Liver (tissue), 9 donors: ENCODE data around the gene CDCP1. TPM values are rescaled to one million over a fixed set of nuclear protein-coding genes. Genes with fewer than 3 reads are reported as not detected.

Experiments used
- DNase-seq: peaks from one replicate; pipeline ENCODE4 v3.0.0-alpha.2; 2017; ENCODE audit warnings: low spot score
- H3K27ac ChIP-seq, 2 donors: one replicate each; pipeline ENCODE4 v1.7.0; 2013; ENCODE audit warnings: inconsistent platforms in 2 of 2, low read length in 2 of 2, control low read depth in 1 of 2, low read depth in 1 of 2, mild to moderate bottlenecking in 1 of 2
- H3K27me3 ChIP-seq, 4 donors: one replicate each; pipeline versions ENCODE4 v1.6.1 to v1.7.0; 2013; ENCODE audit warnings: low read length in 3 of 4, inconsistent platforms in 1 of 4, mild to moderate bottlenecking in 1 of 4, moderate library complexity in 1 of 4; ENCODE audit not compliant: control insufficient read depth in 4 of 4, insufficient read depth in 4 of 4
- H3K36me3 ChIP-seq, 4 donors: one replicate each; pipeline versions ENCODE4 v1.6.1 to v1.7.0; 2013; ENCODE audit warnings: low read length in 3 of 4, mild to moderate bottlenecking in 3 of 4, low read depth in 1 of 4, moderate library complexity in 1 of 4; ENCODE audit not compliant: control insufficient read depth in 4 of 4, insufficient read depth in 3 of 4
- H3K4me1 ChIP-seq, 4 donors: one replicate each; pipeline versions ENCODE4 v1.6.1 to v1.7.0; 2013; ENCODE audit warnings: low read length in 3 of 4, mild to moderate bottlenecking in 3 of 4, moderate library complexity in 1 of 4; ENCODE audit not compliant: control insufficient read depth in 4 of 4, insufficient read depth in 4 of 4
- H3K4me3 ChIP-seq, 3 donors: one replicate each; pipeline versions ENCODE4 v1.6.1 to v1.7.0; 2013; ENCODE audit warnings: low read length in 3 of 3, control low read depth in 1 of 3, low read depth in 1 of 3, mild to moderate bottlenecking in 1 of 3
- H3K9ac ChIP-seq, 2 donors: one replicate each; pipeline ENCODE4 v1.7.0; 2013; ENCODE audit warnings: low read length in 2 of 2, mild to moderate bottlenecking in 2 of 2, moderate library complexity in 2 of 2, control low read depth in 1 of 2, low read depth in 1 of 2
- H3K9me3 ChIP-seq, 4 donors: one replicate each; pipeline versions ENCODE4 v1.6.1 to v1.7.0; 2013; ENCODE audit warnings: low read length in 3 of 4; ENCODE audit not compliant: control insufficient read depth in 4 of 4
- ATF3 ChIP-seq: IDR thresholded peaks from 2 replicates; pipeline ENCODE4 v1.6.1; 2016; ENCODE audit warnings: antibody characterized with exemption
- CTCF ChIP-seq: fragments of 150-350 bp; IDR thresholded peaks from 2 replicates; pipeline ENCODE4 v1.5.1; 2017; ENCODE audit warnings: improper control_type of control experiment, low read depth, low read length; ENCODE audit not compliant: missing input control
- EGR1 ChIP-seq, 2 donors: IDR thresholded peaks; 2 replicates each; pipeline ENCODE4 v1.6.1; 2016 to 2018; ENCODE audit warnings: antibody characterized with exemption in 2 of 2, low read depth in 2 of 2
- FOXA1 ChIP-seq: IDR thresholded peaks from 2 replicates; pipeline ENCODE4 v1.6.1; 2016; ENCODE audit warnings: antibody characterized with exemption
- FOXA2 ChIP-seq: IDR thresholded peaks from 2 replicates; pipeline ENCODE4 v1.6.1; 2016; ENCODE audit warnings: antibody characterized with exemption
- GABPA ChIP-seq, 2 donors: IDR thresholded peaks in 1 of 2; conservative IDR thresholded peaks in 1 of 2; 2 replicates each; pipeline ENCODE4 v1.6.1; 2016; ENCODE audit warnings: antibody characterized with exemption in 2 of 2, mild to moderate bottlenecking in 1 of 2, moderate library complexity in 1 of 2
- HNF4A ChIP-seq, 2 donors: conservative IDR thresholded peaks; 2 replicates each; pipeline ENCODE4 v1.6.1; 2016; ENCODE audit warnings: antibody characterized with exemption in 2 of 2, mild to moderate bottlenecking in 2 of 2
- HNF4G ChIP-seq: IDR thresholded peaks from 2 replicates; pipeline ENCODE4 v1.6.1; 2016; ENCODE audit warnings: antibody characterized with exemption
- JUND ChIP-seq, 2 donors: IDR thresholded peaks; 2 replicates each; pipeline ENCODE4 v1.6.1; 2016; ENCODE audit warnings: antibody characterized with exemption in 2 of 2
- MAX ChIP-seq: IDR thresholded peaks from 2 replicates; pipeline ENCODE4 v1.6.1; 2016; ENCODE audit warnings: antibody characterized with exemption
- NR2F2 ChIP-seq: IDR thresholded peaks from 2 replicates; pipeline ENCODE4 v1.6.1; 2016; ENCODE audit warnings: antibody characterized with exemption
- RAD21 ChIP-seq, 2 donors: IDR thresholded peaks; 2 replicates each; pipeline ENCODE4 v1.6.1; 2016; ENCODE audit warnings: antibody characterized with exemption in 2 of 2, mild to moderate bottlenecking in 2 of 2
- REST ChIP-seq: IDR thresholded peaks from 2 replicates; pipeline ENCODE4 v1.6.1; 2016; ENCODE audit warnings: antibody characterized with exemption, mild to moderate bottlenecking
- RXRA ChIP-seq, 2 donors: IDR thresholded peaks; 2 replicates each; pipeline ENCODE4 v1.6.1; 2017 to 2018; ENCODE audit warnings: antibody characterized with exemption in 2 of 2, mild to moderate bottlenecking in 1 of 2
- TAF1 ChIP-seq: conservative IDR thresholded peaks from 2 replicates; pipeline ENCODE4 v1.6.1; 2016; ENCODE audit warnings: antibody characterized with exemption, mild to moderate bottlenecking
- YY1 ChIP-seq: IDR thresholded peaks from 2 replicates; pipeline ENCODE4 v1.6.1; 2016; ENCODE audit warnings: antibody characterized with exemption, mild to moderate bottlenecking
- WGBS: extraction: QIAGEN DNeasy Blood & Tissue Kit; methylation state at CpG from one replicate; pipeline ENCODE4 v1.1.7; 2013; 5-methylcytosine and 5-hydroxymethylcytosine counted together
- polyA plus RNA-seq, 2 donors: library from polyadenylated mRNA; stranded (reverse) in 1 of 2; unstranded in 1 of 2; fragments of 200-250 nt in 1 of 2; fragments of >200 nt in 1 of 2; fragmentation: Nextera tagmentation in 1 of 2; extraction: Ambion mirVana in 1 of 2; gene quantifications; one replicate each; pipeline versions ENCODE4 v1.2.1 to v1.2.3, GENCODE V29; 2013 to 2015
- total RNA-seq, 2 donors: library from RNA; depleted of rRNA; stranded (reverse); fragments of >200 nt; gene quantifications; one replicate each; pipeline ENCODE4 v1.2.3, GENCODE V29; 2014
- TF ChIP-seq, protein P1 (sequence below): IDR thresholded peaks from 2 replicates; pipeline ENCODE4 v1.6.1; 2016; ENCODE audit warnings: antibody characterized with exemption
- donor health status: healthy.
- donor health status: healthy.
- donor health status: healthy.
- donor health status: healthy.
- donor health status: healthy.

The CDCP1 gene
- total and polyA plus RNA-seq, 4 donors = 0.22 to 0.67 (median 0.45) TPM

DNA sequence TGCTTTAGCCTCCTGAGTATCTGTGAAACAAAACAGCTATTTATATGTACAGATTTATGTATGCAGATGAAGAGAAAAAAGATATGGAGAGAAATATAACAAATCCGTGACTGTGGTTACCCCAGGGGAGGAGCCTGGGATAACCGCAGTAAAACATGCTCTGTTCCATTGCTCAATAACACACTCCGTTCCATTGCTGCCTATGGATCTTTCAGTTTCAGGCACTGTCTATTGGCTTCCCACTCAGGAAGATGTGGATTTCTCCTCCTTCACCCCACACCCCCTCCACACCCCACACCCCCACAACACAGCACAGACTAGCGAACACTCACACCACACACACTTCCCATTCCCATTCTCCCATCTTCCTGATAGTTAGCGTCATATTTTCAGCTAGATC is 47.9 kb downstream of the CDCP1 start:
- Histone ChIP-seq H3K9me3 (no peaks in the 10 kb centered on the region), H3K4me1 (no peaks in the 10 kb centered on the region), H3K27ac (no peak overlapping the region), H3K9ac (no peak overlapping the region), H3K36me3 (no peaks in the 10 kb centered on the region), H3K4me3 (no peak overlapping the region), H3K27me3 (no peaks in the 10 kb centered on the region)
- 74% methylated on average over 5 of the region's 5 CpGs for WGBS
- DNase-seq = no peak
- TF ChIP-seq EGR1 (IDR thresholded peaks at IDR 0.05; ENCODE audit: low read depth in 2 of 2) (no peak), NR2F2 (no peak), ATF3 (no peak), GABPA (IDR thresholded peaks at IDR 0.05 in 1 of 2, conservative IDR thresholded peaks at IDR 0.05 in 1 of 2) (no peak), MAX (no peak), TAF1 (no peak), JUND (IDR thresholded peaks at IDR 0.05) (no peak), HNF4A (conservative IDR thresholded peaks at IDR 0.05) (no peak), HNF4G (no peak), REST (no peak), FOXA2 (no peak), YY1 (no peak), RXRA (IDR thresholded peaks at IDR 0.05) (no peak)
- TF ChIP-seq, protein P1, sequence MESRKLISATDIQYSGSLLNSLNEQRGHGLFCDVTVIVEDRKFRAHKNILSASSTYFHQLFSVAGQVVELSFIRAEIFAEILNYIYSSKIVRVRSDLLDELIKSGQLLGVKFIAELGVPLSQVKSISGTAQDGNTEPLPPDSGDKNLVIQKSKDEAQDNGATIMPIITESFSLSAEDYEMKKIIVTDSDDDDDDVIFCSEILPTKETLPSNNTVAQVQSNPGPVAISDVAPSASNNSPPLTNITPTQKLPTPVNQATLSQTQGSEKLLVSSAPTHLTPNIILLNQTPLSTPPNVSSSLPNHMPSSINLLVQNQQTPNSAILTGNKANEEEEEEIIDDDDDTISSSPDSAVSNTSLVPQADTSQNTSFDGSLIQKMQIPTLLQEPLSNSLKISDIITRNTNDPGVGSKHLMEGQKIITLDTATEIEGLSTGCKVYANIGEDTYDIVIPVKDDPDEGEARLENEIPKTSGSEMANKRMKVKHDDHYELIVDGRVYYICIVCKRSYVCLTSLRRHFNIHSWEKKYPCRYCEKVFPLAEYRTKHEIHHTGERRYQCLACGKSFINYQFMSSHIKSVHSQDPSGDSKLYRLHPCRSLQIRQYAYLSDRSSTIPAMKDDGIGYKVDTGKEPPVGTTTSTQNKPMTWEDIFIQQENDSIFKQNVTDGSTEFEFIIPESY = no peak

DNA sequence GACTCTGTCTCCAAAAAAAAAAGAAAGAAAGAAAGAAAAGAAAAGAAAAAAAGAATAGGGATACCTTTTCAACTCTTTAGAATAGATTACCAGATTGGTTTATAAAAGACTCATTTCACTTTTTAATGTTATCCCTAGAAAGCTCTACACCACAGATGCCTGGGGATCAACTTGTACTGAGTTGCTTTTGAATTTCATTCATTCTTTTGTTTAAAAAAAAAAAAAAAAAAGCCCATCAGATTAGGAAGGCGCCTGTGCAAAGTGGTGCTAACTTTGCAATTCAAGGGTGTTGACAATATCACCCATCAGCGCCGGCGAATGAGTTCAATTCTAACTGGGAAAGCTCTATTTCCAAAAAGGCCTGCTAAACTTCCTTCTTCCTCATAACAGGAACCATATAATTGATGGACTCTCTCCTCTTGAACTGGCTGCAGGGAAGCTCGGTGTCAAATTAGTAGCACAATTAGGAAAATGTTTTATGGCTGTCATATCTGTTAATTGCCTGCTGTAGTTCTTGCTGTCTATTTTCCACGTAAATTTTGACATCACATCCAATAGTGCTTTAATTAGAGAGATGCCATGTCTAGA is 48.8 kb downstream of the CDCP1 start:
- DNase-seq = no peak
- no peaks in the 10 kb centered on the region for H3K9me3 ChIP-seq
- no peaks in the 10 kb centered on the region for H3K36me3 ChIP-seq
- H3K9ac ChIP-seq = no peak overlapping the region
- TF ChIP-seq GABPA (IDR thresholded peaks at IDR 0.05 in 1 of 2, conservative IDR thresholded peaks at IDR 0.05 in 1 of 2) = no peak
- TF ChIP-seq YY1 = no peak
- TF ChIP-seq FOXA1 = no peak
- TF ChIP-seq CTCF = no peak
- TF ChIP-seq EGR1 (IDR thresholded peaks at IDR 0.05; ENCODE audit: low read depth in 2 of 2) = no peak
- no peak for TF ChIP-seq ATF3
- TF ChIP-seq HNF4A (conservative IDR thresholded peaks at IDR 0.05) = no peak
- no peak for TF ChIP-seq TAF1
- no peak for TF ChIP-seq RAD21 (IDR thresholded peaks at IDR 0.05)
- TF ChIP-seq, protein P1 = no peak
- no peak for TF ChIP-seq FOXA2
- no peak for TF ChIP-seq MAX
- TF ChIP-seq JUND (IDR thresholded peaks at IDR 0.05) = no peak
- no peaks in the 10 kb centered on the region for H3K4me1 ChIP-seq
- H3K27me3 ChIP-seq = no peaks in the 10 kb centered on the region
- 64% methylated on average over 6 of the region's 6 CpGs for WGBS
- H3K4me3 ChIP-seq = no peak overlapping the region
- H3K27ac ChIP-seq = no peak overlapping the region
